SK-N-SH treated with all-trans-retinoic acid at 6 μM for 48 hours (cell line): ENCODE measurements around the gene SBK1.

ENCODE experiments used
- OSR1 ChIP-seq: fragments of 250-450 bp; sonication (Bioruptor Pico); IDR thresholded peaks from 2 replicates; pipeline ENCODE4 v1.8.0; 2022; ENCODE audit warnings: moderate library complexity, mild to moderate bottlenecking, inconsistent platforms
- RARB ChIP-seq: fragments of 250-450 bp; sonication (Bioruptor Pico); IDR thresholded peaks from 2 replicates; pipeline ENCODE4 v1.8.0; 2021; ENCODE audit warnings: mild to moderate bottlenecking, moderate library complexity
- ZFP3 ChIP-seq: fragments of 250-450 bp; sonication (Bioruptor Pico); IDR thresholded peaks from 2 replicates; pipeline ENCODE4 v1.5.0; 2020; ENCODE audit warnings: mild to moderate bottlenecking, moderate library complexity
- ZFP30 ChIP-seq: fragments of 450-650 bp; formaldehyde crosslinking; IDR thresholded peaks from 2 replicates; pipeline ENCODE4 v1.5.0; 2022; ENCODE audit warnings: mild to moderate bottlenecking, moderate library complexity
- ZNF565 ChIP-seq: fragments of 450-650 bp; formaldehyde crosslinking; conservative IDR thresholded peaks from 2 replicates; pipeline ENCODE4 v1.5.0; 2020; ENCODE audit warnings: low read depth, mild to moderate bottlenecking, moderate library complexity
- ZNF8 ChIP-seq: fragments of 450-650 bp; formaldehyde crosslinking; IDR thresholded peaks from 2 replicates; pipeline ENCODE4 v1.5.0; 2020; ENCODE audit warnings: mild to moderate bottlenecking, moderate library complexity

DNA sequence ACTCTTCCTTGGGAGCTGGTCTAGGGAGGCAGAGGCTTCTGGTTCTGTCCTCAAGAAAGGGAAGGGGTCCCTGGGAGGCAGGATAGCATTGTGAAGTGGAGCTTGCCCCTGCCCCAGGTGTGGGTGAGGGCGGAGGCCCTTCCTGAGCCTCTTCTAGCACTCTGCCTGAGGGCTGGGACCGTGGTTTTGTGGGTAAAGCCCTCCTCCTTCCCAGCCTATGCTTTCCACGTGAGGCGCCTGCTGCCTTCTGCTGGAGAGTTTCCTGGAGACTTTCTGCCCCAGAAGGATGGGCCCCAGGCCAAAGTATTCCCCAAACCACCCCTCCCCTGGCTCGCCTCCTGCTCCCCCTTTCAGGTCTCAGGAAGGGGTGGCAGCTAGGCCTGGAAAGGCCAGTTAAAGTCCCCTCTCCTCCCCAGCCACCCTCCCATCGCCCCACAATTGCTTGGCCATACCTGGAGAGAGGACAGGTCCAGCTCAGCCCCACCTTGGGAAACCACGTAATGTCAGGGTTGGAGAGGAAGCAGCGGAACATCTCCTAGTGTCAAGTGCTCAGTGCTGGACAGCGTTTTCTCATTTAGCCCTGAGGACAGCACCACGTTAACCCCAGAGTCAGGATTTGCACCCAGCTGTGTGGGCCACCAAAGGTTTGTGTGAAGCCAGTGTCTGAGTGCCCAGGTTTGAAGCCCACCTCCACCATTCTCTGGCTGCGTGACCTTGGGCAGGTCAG is 5.6 kb downstream of the SBK1 start:
- no peak for TF ChIP-seq ZFP3 (CRISPR knock-in tag)
- no peak for TF ChIP-seq ZNF8 (CRISPR knock-in tag)
- TF ChIP-seq RARB, result no peak
- TF ChIP-seq OSR1 (CRISPR knock-in tag), result no peak
- TF ChIP-seq ZNF565 (CRISPR knock-in tag), result no peak
- no peak for TF ChIP-seq ZFP30
